Measurements from ENCODE around the gene RABGAP1L. TPM values are rescaled to one million over a fixed set of nuclear protein-coding genes. Genes with fewer than 3 reads are reported as not detected.

RABGAP1L gene
- total and polyA plus RNA-seq, 2 of the 8 experiments (the other 6 are each of a cell fraction or from before 2014, with no cell fraction given): 33.3 to 156 TPM

- H3K23me2 ChIP-seq (ENCODE audit: low read depth, low read length): no peaks in the 10 kb centered on the region
- FAIRE-seq (no peak), DNase-seq (ENCODE audit: low read depth in 1 of 2, low spot score in 2 of 2) (no peak)
- no peak overlapping the region for H2BK120ac ChIP-seq (replicated peaks; ENCODE audit: low read depth, low read length)
- H4K5ac ChIP-seq (ENCODE audit: insufficient read length, low read depth, low read length): no peak overlapping the region
- no peak overlapping the region for H2AK5ac ChIP-seq (ENCODE audit: low read depth, low read length)
- no peak overlapping the region for H3K4me3 ChIP-seq (ENCODE audit: extremely low read depth in 1 of 4, insufficient read depth in 2 of 4, low read depth in 3 of 4, low read length in 4 of 4)
- no peak overlapping the region for H3K9ac ChIP-seq (replicated peaks in 1 of 4; ENCODE audit: extremely low read depth in 1 of 4, low read depth in 3 of 4, low read length in 3 of 4)
- peaks cover 0 to 3% (median 0%) of the 10 kb centered on the region in 4 experiments; a peak in 2 of 7 replicates for H3K4me1 ChIP-seq (replicated peaks in 1 of 4; ENCODE audit: control insufficient read depth in 3 of 4, insufficient read depth in 4 of 4, low read length in 3 of 4)
- H2AFZ ChIP-seq (ENCODE audit: low read length): no peak overlapping the region
- no peaks in the 10 kb centered on the region for H3K79me2 ChIP-seq (ENCODE audit: control insufficient read depth in 1 of 2, insufficient read depth in 2 of 2, low read length in 2 of 2)
- H2BK15ac ChIP-seq (ENCODE audit: low read length): no peak overlapping the region
- H3K18ac ChIP-seq (ENCODE audit: extremely low read depth, low read length): no peak overlapping the region
- no peak overlapping the region for H3K4ac ChIP-seq (replicated peaks; ENCODE audit: insufficient read length, low read depth, low read length)
- no peaks in the 10 kb centered on the region for H3K27me3 ChIP-seq (replicated peaks in 1 of 4; ENCODE audit: control insufficient read depth in 3 of 4, extremely low read depth in 1 of 4, insufficient read depth in 3 of 4, low read length in 3 of 4)
- 97% methylated on average over 3 of the region's 3 CpGs; no CpG with 5 or more reads in 1 of the 2 experiments for WGBS, 2 experiments (ENCODE audit: extremely low coverage in 1 of 2, insufficient coverage in 1 of 2, insufficient read length in 1 of 2, insufficient replicate concordance in 2 of 2, low coverage in 1 of 2, low lambda C conversion rate in 2 of 2, missing lambda C conversion rate in 1 of 2)
- no peak overlapping the region for H3K23ac ChIP-seq (ENCODE audit: insufficient read length)
- POLR2A ChIA-PET (ENCODE audit: partially characterized antibody): no interaction called here
- CTCF ChIA-PET (ENCODE audit: partially characterized antibody): interaction anchor here (0.9 to 1.9 kb wide), 4 partner anchors 8 to 440 kb away, joined by 3 to 6 read pairs (median 3); no protein-coding TSS in a partner anchor
- no peak overlapping the region for H3K56ac ChIP-seq (replicated peaks; ENCODE audit: insufficient read length, low read depth, low read length)
- no peaks in the 10 kb centered on the region for H3K79me1 ChIP-seq (ENCODE audit: low read depth, low read length)
- H4K91ac ChIP-seq (replicated peaks; ENCODE audit: insufficient read length, low read length): no peak overlapping the region
- H4K20me1 ChIP-seq (replicated peaks in 1 of 2; ENCODE audit: control insufficient read depth in 1 of 2, insufficient read depth in 2 of 2, low read length in 2 of 2): no peaks in the 10 kb centered on the region
- no peak overlapping the region for H2BK20ac ChIP-seq (ENCODE audit: low read length)
- H3K4me2 ChIP-seq (ENCODE audit: insufficient read depth in 1 of 2, low read depth in 2 of 2, low read length in 2 of 2): no peak overlapping the region
- no peaks in the 10 kb centered on the region for H3K36me3 ChIP-seq (ENCODE audit: control insufficient read depth in 2 of 4, insufficient read depth in 4 of 4, low read length in 3 of 4)
- no peak overlapping the region for H2BK5ac ChIP-seq (ENCODE audit: low read depth, low read length)
- H2BK12ac ChIP-seq (ENCODE audit: low read depth, low read length): no peak overlapping the region
- H4K8ac ChIP-seq (ENCODE audit: extremely low read depth, insufficient read depth, low read length): no peak overlapping the region
- H3K14ac ChIP-seq (ENCODE audit: insufficient read length): no peak overlapping the region
- no peak overlapping the region for H3K27ac ChIP-seq (ENCODE audit: low read depth, low read length)
- no peaks in the 10 kb centered on the region for H3K9me3 ChIP-seq (ENCODE audit: insufficient read depth in 2 of 2, low read depth in 1 of 2, low read length in 1 of 2)
- TF ChIP-seq NANOG (IDR thresholded peaks at IDR 0.05; ENCODE audit: insufficient read depth, low read depth, low read length, poor library complexity, severe bottlenecking): no peak
- no peak for TF ChIP-seq E2F6 (IDR thresholded peaks at IDR 0.05)
- no peak for TF ChIP-seq CHD2 (IDR thresholded peaks at IDR 0.05; ENCODE audit: low read length)
- no peak for TF ChIP-seq HDAC2 (IDR thresholded peaks at IDR 0.05; ENCODE audit: borderline replicate concordance in 1 of 2, low read depth in 2 of 2, low read length in 2 of 2)
- TF ChIP-seq FOSL1 (IDR thresholded peaks at IDR 0.05; ENCODE audit: insufficient read depth, low read depth, low read length): no peak
- TF ChIP-seq, protein P1, sequence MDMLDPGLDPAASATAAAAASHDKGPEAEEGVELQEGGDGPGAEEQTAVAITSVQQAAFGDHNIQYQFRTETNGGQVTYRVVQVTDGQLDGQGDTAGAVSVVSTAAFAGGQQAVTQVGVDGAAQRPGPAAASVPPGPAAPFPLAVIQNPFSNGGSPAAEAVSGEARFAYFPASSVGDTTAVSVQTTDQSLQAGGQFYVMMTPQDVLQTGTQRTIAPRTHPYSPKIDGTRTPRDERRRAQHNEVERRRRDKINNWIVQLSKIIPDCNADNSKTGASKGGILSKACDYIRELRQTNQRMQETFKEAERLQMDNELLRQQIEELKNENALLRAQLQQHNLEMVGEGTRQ (IDR thresholded peaks at IDR 0.05; ENCODE audit: low read length): no peak
- no peak for TF ChIP-seq BRCA1 (IDR thresholded peaks at IDR 0.05; ENCODE audit: low read depth, low read length)
- no peak for TF ChIP-seq KDM1A (IDR thresholded peaks at IDR 0.05; ENCODE audit: borderline replicate concordance, low read length)
- TF ChIP-seq POLR2A (IDR thresholded peaks at IDR 0.05; ENCODE audit: control extremely low read depth in 1 of 2, low read depth in 2 of 2, low read length in 2 of 2): no peak
- TF ChIP-seq SP2 (IDR thresholded peaks at IDR 0.05; ENCODE audit: low read length): no peak
- no peak for TF ChIP-seq KDM4A (IDR thresholded peaks at IDR 0.05; ENCODE audit: low read depth, low read length, severe bottlenecking)
- no peak for TF ChIP-seq JUND (IDR thresholded peaks at IDR 0.05; ENCODE audit: low read length)
- TF ChIP-seq SIN3A (conservative IDR thresholded peaks at IDR 0.05 in 1 of 2, IDR thresholded peaks at IDR 0.05 in 1 of 2; ENCODE audit: low read depth in 1 of 2, low read length in 2 of 2): no peak
These were observed 544.0 kb downstream of the RABGAP1L start for GRCh38 chr1:174703309-174703708.

All from H1 (cell line).